WERI-Rb-1 (cell line): Measurements from ENCODE around the gene RIMS4.

ENCODE experiments used
- DNase-seq: peaks from one replicate; pipeline ENCODE4 v3.0.0-alpha.2; 2020
- H3K27ac ChIP-seq: fragments of 250-450 bp; sonication (Bioruptor Pico); 2 replicates; pipeline ENCODE4 v1.5.1; 2020; ENCODE audit warnings: mild to moderate bottlenecking, moderate library complexity
- H3K27me3 ChIP-seq: fragments of 250-450 bp; sonication (Bioruptor Pico); 2 replicates; pipeline ENCODE4 v1.5.1; 2021; ENCODE audit warnings: mild to moderate bottlenecking, low read depth, moderate library complexity; ENCODE audit not compliant: insufficient read depth, severe bottlenecking
- H3K36me3 ChIP-seq: fragments of 250-450 bp; sonication (Bioruptor Pico); 2 replicates; pipeline ENCODE4 v1.5.1; 2020; ENCODE audit warnings: mild to moderate bottlenecking, moderate library complexity
- H3K4me3 ChIP-seq: 2 replicates; pipeline ENCODE4 v1.5.1; 2011; ENCODE audit warnings: low read depth, mild to moderate bottlenecking, control low read depth, low read length
- H3K9me3 ChIP-seq: fragments of 250-450 bp; sonication (Bioruptor Pico); 2 replicates; pipeline ENCODE4 v1.5.1; 2021; ENCODE audit warnings: mild to moderate bottlenecking, moderate library complexity; ENCODE audit not compliant: severe bottlenecking
- CTCF ChIP-seq: IDR thresholded peaks from 2 replicates; pipeline ENCODE4 v1.5.1; 2011; ENCODE audit warnings: low read depth, mild to moderate bottlenecking, control low read depth, inconsistent platforms, low read length

Gene RIMS4

GRCh38 chr20:44716309-44717106, 93.8 kb downstream of the RIMS4 start:
- Histone ChIP-seq H3K27me3 (no peaks in the 10 kb centered on the region), H3K27ac (no peak overlapping the region), H3K4me3 (no peak overlapping the region), H3K36me3 (no peaks in the 10 kb centered on the region), H3K9me3 (no peaks in the 10 kb centered on the region)
- TF ChIP-seq CTCF, result no peak
- no peak for DNase-seq

GRCh38 chr20:44715499-44716308, 94.6 kb downstream of the RIMS4 start:
- H3K27ac ChIP-seq, result no peak overlapping the region
- H3K4me3 ChIP-seq, result no peak overlapping the region
- H3K36me3 ChIP-seq, result no peaks in the 10 kb centered on the region
- H3K27me3 ChIP-seq, result no peaks in the 10 kb centered on the region
- TF ChIP-seq CTCF, result no peak
- no peak for DNase-seq
- H3K9me3 ChIP-seq, result no peaks in the 10 kb centered on the region

GRCh38 chr20:44714701-44715498, 95.4 kb downstream of the RIMS4 start, which contains the start of gene CCN5:
Gene CCN5 (plus strand): TSS chr20:44715369. CDS start chr20:44715391, 22 bp downstream.
- Histone ChIP-seq H3K36me3 (no peaks in the 10 kb centered on the region), H3K9me3 (no peaks in the 10 kb centered on the region), H3K27ac (no peak within 1 kb of the TSS), H3K27me3 (no peaks in the 10 kb centered on the region), H3K4me3 (no peak within 1 kb of the TSS)
- DNase-seq, result no peak
- TF ChIP-seq CTCF, result no peak

GRCh38 chr20:44714102-44714700, 96.1 kb downstream of the RIMS4 start:
- no peaks in the 10 kb centered on the region for H3K36me3 ChIP-seq
- H3K9me3 ChIP-seq, result no peaks in the 10 kb centered on the region
- no peak for DNase-seq
- H3K27me3 ChIP-seq, result no peaks in the 10 kb centered on the region
- no peak overlapping the region for H3K27ac ChIP-seq
- no peak for TF ChIP-seq CTCF
- no peak overlapping the region for H3K4me3 ChIP-seq

GRCh38 chr20:44711237-44711636, 99.1 kb downstream of the RIMS4 start:
- no peak overlapping the region for H3K4me3 ChIP-seq
- TF ChIP-seq CTCF, result no peak
- H3K27me3 ChIP-seq, result no peaks in the 10 kb centered on the region
- H3K9me3 ChIP-seq, result no peaks in the 10 kb centered on the region
- H3K36me3 ChIP-seq, result no peaks in the 10 kb centered on the region
- no peak for DNase-seq
- H3K27ac ChIP-seq, result no peak overlapping the region
